Left lung (tissue), 10 donors: ENCODE measurements around the gene TANGO6. TPM values are rescaled to one million over a fixed set of nuclear protein-coding genes. Genes with fewer than 3 reads are reported as not detected.

Experiments used
- ATAC-seq: fragments of 200-7000 bp; cut with Tn5 transposase; one replicate; pipeline ENCODE4 v1.9.1; 2020; ENCODE audit warnings: moderate library complexity
- DNase-seq, 4 donors: peaks; one replicate each; pipeline ENCODE4 v3.0.0-alpha.2; 2013 to 2020
- H3K27ac ChIP-seq, 2 donors: fragments of 200-600 bp; sonication (generic) in 1 of 2; one replicate each; pipeline versions ENCODE4 v1.5.0 to v1.8.0; 2020 to 2021
- H3K27me3 ChIP-seq, 2 donors: fragments of 200-600 bp; sonication (generic) in 1 of 2; one replicate each; pipeline versions ENCODE4 v1.5.0 to v1.8.0; 2020 to 2021
- H3K36me3 ChIP-seq, 2 donors: fragments of 200-600 bp; sonication (generic) in 1 of 2; one replicate each; pipeline versions ENCODE4 v1.5.0 to v1.8.0; 2020 to 2021
- H3K4me1 ChIP-seq, 2 donors: fragments of 200-600 bp; one replicate each; pipeline ENCODE4 v1.8.0; 2021
- H3K4me3 ChIP-seq, 2 donors: fragments of 200-600 bp; sonication (generic) in 1 of 2; one replicate each; pipeline versions ENCODE4 v1.5.0 to v1.8.0; 2020 to 2021; ENCODE audit warnings: mild to moderate bottlenecking in 1 of 2
- H3K9me3 ChIP-seq, 2 donors: fragments of 200-600 bp; sonication (generic) in 1 of 2; one replicate each; pipeline versions ENCODE4 v1.5.0 to v1.8.0; 2020 to 2021
- intact Hi-C, 2 donors: fragments of 100-400 bp; cut with DNase I; formaldehyde crosslinking; loops; one replicate each; pipeline versions ENCODE4 v1.11.2 to v1.14.2; 2022
- polyA plus RNA-seq, 6 donors: library from polyadenylated mRNA; unstranded; fragments of 120-200 nt; gene quantifications; one replicate each; pipeline ENCODE4 v1.2.1, GENCODE V29; 2013; ENCODE audit not compliant: insufficient read length in 6 of 6
- total RNA-seq, 2 donors: library from RNA; stranded (reverse); fragmentation: NEBNext Ultra II Directional; extraction: Animal tissue kit (Norgen Biotek cat#: 25700); gene quantifications; one replicate each; pipeline ENCODE4 v1.2.1, GENCODE V29; 2021
- TF ChIP-seq, protein P1 (sequence below), 2 donors: fragments of 200-600 bp; sonication (generic) in 1 of 2; IDR thresholded peaks; one replicate each; pipeline versions ENCODE4 v1.5.0 to v1.8.0; 2021; ENCODE audit warnings: antibody characterized with exemption in 2 of 2
- donor health status: DM: no; HTN: yes; CAD: no.
- donor health status: DM: no; HTN: no; CAD: no.

Gene TANGO6
- total and polyA plus RNA-seq, 8 donors, result 6.3 to 24.1 (median 7.9) TPM

DNA sequence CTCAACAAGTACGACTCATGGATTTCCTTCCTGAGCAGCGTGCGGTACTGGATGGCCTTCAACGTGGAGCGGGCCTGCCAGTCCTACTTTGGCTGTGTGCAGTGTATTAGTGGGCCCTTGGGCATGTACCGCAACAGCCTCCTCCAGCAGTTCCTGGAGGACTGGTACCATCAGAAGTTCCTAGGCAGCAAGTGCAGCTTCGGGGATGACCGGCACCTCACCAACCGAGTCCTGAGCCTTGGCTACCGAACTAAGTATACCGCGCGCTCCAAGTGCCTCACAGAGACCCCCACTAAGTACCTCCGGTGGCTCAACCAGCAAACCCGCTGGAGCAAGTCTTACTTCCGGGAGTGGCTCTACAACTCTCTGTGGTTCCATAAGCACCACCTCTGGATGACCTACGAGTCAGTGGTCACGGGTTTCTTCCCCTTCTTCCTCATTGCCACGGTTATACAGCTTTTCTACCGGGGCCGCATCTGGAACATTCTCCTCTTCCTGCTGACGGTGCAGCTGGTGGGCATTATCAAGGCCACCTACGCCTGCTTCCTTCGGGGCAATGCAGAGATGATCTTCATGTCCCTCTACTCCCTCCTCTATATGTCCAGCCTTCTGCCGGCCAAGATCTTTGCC is 271.1 kb downstream of the TANGO6 start:
- peaks cover 0 to 10% of the 10 kb centered on the region in 2 donors for H3K4me1 ChIP-seq
- H3K27ac ChIP-seq, result no peak overlapping the region
- ATAC-seq (no peak), DNase-seq (peak in 1 of 4 donors; percentile 26)
- H3K27me3 ChIP-seq, result no peaks in the 10 kb centered on the region
- H3K4me3 ChIP-seq, result no peak overlapping the region
- peaks cover 0 to 86% of the 10 kb centered on the region in 2 donors for H3K36me3 ChIP-seq
- H3K9me3 ChIP-seq, result no peaks in the 10 kb centered on the region
- TF ChIP-seq, protein P1, sequence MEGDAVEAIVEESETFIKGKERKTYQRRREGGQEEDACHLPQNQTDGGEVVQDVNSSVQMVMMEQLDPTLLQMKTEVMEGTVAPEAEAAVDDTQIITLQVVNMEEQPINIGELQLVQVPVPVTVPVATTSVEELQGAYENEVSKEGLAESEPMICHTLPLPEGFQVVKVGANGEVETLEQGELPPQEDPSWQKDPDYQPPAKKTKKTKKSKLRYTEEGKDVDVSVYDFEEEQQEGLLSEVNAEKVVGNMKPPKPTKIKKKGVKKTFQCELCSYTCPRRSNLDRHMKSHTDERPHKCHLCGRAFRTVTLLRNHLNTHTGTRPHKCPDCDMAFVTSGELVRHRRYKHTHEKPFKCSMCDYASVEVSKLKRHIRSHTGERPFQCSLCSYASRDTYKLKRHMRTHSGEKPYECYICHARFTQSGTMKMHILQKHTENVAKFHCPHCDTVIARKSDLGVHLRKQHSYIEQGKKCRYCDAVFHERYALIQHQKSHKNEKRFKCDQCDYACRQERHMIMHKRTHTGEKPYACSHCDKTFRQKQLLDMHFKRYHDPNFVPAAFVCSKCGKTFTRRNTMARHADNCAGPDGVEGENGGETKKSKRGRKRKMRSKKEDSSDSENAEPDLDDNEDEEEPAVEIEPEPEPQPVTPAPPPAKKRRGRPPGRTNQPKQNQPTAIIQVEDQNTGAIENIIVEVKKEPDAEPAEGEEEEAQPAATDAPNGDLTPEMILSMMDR (IDR thresholded peaks at IDR 0.05), result no peak
- intact Hi-C loops, result loop anchor here in 1 of 2 donors (10.0 kb wide), 1 partner anchor 220 kb away; no protein-coding TSS in a partner anchor

DNA sequence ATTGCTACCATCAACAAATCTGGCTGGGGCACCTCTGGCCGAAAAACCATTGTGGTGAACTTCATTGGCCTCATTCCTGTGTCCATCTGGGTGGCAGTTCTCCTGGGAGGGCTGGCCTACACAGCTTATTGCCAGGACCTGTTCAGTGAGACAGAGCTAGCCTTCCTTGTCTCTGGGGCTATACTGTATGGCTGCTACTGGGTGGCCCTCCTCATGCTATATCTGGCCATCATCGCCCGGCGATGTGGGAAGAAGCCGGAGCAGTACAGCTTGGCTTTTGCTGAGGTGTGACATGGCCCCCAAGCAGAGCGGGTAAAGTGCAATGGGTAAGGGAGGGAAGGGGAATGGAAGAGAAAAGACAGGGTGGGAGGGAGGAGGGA is 271.6 kb downstream of the TANGO6 start:
- DNase-seq (peak in 1 of 4 donors; percentile 14), ATAC-seq (no peak)
- H3K36me3 ChIP-seq, result peaks cover 0 to 86% of the 10 kb centered on the region in 2 donors
- intact Hi-C loops, result loop anchor here in 1 of 2 donors (10.0 kb wide), 1 partner anchor 220 kb away; no protein-coding TSS in a partner anchor
- peaks cover 0 to 10% of the 10 kb centered on the region in 2 donors for H3K4me1 ChIP-seq
- TF ChIP-seq, protein P1 (IDR thresholded peaks at IDR 0.05), result no peak
- no peak overlapping the region for H3K4me3 ChIP-seq
- no peaks in the 10 kb centered on the region for H3K9me3 ChIP-seq
- no peak overlapping the region for H3K27ac ChIP-seq
- H3K27me3 ChIP-seq, result no peaks in the 10 kb centered on the region

DNA sequence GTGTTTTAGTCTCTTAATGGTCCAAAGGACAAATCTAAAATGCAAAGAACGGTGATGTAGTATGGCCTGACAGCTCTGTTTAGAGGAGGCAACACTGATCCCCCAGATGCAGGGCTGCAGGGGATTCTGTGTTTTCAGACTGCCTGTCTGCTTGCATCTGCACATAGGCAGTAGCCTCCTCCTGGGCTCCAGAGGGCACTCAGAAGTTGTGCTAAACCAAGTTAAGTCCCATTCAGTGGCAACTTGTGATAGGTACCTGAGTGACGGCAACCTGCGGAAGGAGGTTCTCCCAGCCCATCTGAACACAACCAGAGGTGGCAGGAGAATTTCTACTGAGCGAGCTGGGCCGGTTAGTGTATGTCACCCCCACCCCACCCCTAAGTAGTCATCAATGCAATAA is 272.0 kb downstream of the TANGO6 start:
- ATAC-seq, result no peak
- peaks cover 0 to 86% of the 10 kb centered on the region in 2 donors for H3K36me3 ChIP-seq

DNA sequence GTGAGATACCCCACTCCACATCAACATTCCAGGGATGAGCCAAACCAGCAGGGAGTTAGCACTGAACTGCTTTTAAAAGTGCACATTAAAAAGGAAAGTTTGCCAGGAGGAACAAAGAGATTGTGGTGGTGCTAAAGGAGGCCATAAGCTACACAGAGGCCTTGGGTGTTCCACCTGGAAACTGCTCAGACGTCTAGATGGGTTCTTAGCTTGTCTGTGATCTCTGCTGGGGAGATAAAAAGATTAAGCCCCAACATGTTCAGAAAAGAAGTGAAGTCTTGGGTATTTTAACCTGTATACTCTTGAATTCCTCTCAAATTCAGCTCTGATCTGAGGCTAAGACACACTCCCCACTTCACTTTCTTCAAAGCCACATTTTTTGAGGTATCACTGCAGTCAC is 272.5 kb downstream of the TANGO6 start:
- TF ChIP-seq, protein P1 (IDR thresholded peaks at IDR 0.05), result no peak
- H3K9me3 ChIP-seq, result no peaks in the 10 kb centered on the region
- ATAC-seq, result no peak
- no peaks in the 10 kb centered on the region for H3K27me3 ChIP-seq
- intact Hi-C loops, result loop anchor here in 1 of 2 donors (10.0 kb wide), 1 partner anchor 221 kb away; no protein-coding TSS in a partner anchor
- peaks cover 0 to 10% of the 10 kb centered on the region in 2 donors for H3K4me1 ChIP-seq
- no peak for DNase-seq
- H3K36me3 ChIP-seq, result peaks cover 0 to 87% of the 10 kb centered on the region in 2 donors
- no peak overlapping the region for H3K27ac ChIP-seq
- no peak overlapping the region for H3K4me3 ChIP-seq

More for the DNA sequence above, 272.0 kb downstream of the TANGO6 start:
- TF ChIP-seq, protein P1 (IDR thresholded peaks at IDR 0.05), result no peak
- Histone ChIP-seq H3K4me1 (peaks cover 0 to 10% of the 10 kb centered on the region in 2 donors), H3K27me3 (no peaks in the 10 kb centered on the region), H3K9me3 (no peaks in the 10 kb centered on the region), H3K4me3 (no peak overlapping the region), H3K27ac (no peak overlapping the region)
- intact Hi-C loops, result loop anchor here in 1 of 2 donors (10.0 kb wide), 1 partner anchor 221 kb away; no protein-coding TSS in a partner anchor
- DNase-seq, result peak in 1 of 4 donors; percentile 22

DNA sequence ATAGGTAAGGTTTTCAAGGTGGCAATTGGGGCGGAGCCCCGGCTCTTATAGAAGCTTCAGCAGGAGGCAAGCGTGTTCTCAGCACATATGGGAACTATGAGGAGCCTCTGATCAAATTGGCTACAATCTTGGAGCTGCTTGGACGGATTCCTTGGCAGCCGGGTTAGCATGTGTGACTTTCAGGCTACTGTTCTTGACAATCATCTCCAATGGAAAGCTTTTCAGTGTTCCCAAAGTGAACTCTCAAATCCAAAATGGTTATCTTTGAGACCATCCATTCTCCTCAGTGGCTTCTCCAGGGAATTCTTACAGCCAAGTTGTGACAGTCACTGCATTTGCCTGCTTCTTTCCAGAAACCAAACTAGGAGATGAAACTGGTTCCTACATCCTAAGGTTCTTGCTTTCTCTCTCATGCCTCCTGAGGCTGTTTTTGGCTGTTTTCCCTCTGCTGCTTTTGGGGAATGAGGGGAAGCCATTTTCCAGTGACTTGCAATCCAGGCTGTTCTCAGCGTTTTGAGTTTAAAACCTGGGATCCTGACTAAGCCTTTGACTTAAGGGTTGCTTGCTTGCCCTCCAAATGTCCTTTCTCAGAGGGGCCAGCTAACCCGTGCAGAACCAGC is 273.0 kb downstream of the TANGO6 start:
- H3K27ac ChIP-seq, result no peak overlapping the region
- TF ChIP-seq, protein P1 (IDR thresholded peaks at IDR 0.05), result no peak
- DNase-seq, result peak in 1 of 4 donors; percentile 15
- H3K4me3 ChIP-seq, result no peak overlapping the region
- peaks cover 0 to 10% of the 10 kb centered on the region in 2 donors for H3K4me1 ChIP-seq
- no peaks in the 10 kb centered on the region for H3K27me3 ChIP-seq
- no peak for ATAC-seq
- intact Hi-C loops, result loop anchor here in 1 of 2 donors (10.0 kb wide), 1 partner anchor 222 kb away; no protein-coding TSS in a partner anchor
- no peaks in the 10 kb centered on the region for H3K9me3 ChIP-seq
- peaks cover 0 to 90% of the 10 kb centered on the region in 2 donors for H3K36me3 ChIP-seq
